B cell (primary cell): Measurements from ENCODE around the gene DLX2. TPM values are rescaled to one million over a fixed set of nuclear protein-coding genes. Genes with fewer than 3 reads are reported as not detected.
"Not testable (repeated sequence)": the region's sequence is repeated elsewhere in the genome, so short reads cannot be mapped to it uniquely, and the experiment has no call there.

ENCODE experiments used
- ATAC-seq: fragments of 200-7000 bp; cut with Tn5 transposase; one replicate; pipeline ENCODE4 v1.10.0; 2021; ENCODE audit warnings: low read depth, mild to moderate bottlenecking, moderate number of reproducible peaks, moderate library complexity
- CTCF ChIA-PET: fragments of 350-600 bp; sonication (Branson Sonifier 250); formaldehyde crosslinking; loops from one replicate; lab custom pipeline; 2021; ENCODE audit warnings: antibody characterized with exemption, inconsistent platforms; lab: Charles Lee
- POLR2A ChIA-PET: fragments of 350-600 bp; sonication (Branson Sonifier 250); formaldehyde crosslinking; loops from one replicate; lab custom pipeline; 2021; ENCODE audit warnings: antibody characterized with exemption; lab: Charles Lee
- DNase-seq: peaks from one replicate; pipeline ENCODE4 v3.0.0; 2013
- H2AFZ ChIP-seq: 2 replicates; pipeline ENCODE4 v1.6.1; 2012; ENCODE audit warnings: mild to moderate bottlenecking, low read depth, low read length; ENCODE audit not compliant: insufficient read depth, poor library complexity, severe bottlenecking
- H3K27ac ChIP-seq, 2 donors: 1 replicate in 1 of 2; 2 replicates in 1 of 2; pipeline ENCODE4 v1.5.1; 2012 to 2013; ENCODE audit warnings: low read length in 2 of 2, mild to moderate bottlenecking in 2 of 2, moderate library complexity in 1 of 2
- H3K27me3 ChIP-seq, 4 experiments: fragments of 200-600 bp in 1 of 4; sonication (generic) in 1 of 4; replicated peaks in 1 of 4; 1 replicate in 2 of 4; 2 replicates in 2 of 4; pipeline versions ENCODE4 v1.6.1 to v1.7.0; 2013 to 2016; ENCODE audit warnings: low read length in 3 of 4, mild to moderate bottlenecking in 2 of 4, mixed read lengths in 1 of 4, moderate library complexity in 1 of 4; ENCODE audit not compliant: insufficient read depth in 4 of 4, control insufficient read depth in 3 of 4; ENCODE audit errors: control extremely low read depth in 1 of 4
- H3K36me3 ChIP-seq, 2 experiments: replicated peaks in 1 of 2; 1 replicate in 1 of 2; 2 replicates in 1 of 2; pipeline versions ENCODE4 v1.6.1 to v1.7.1; 2013; ENCODE audit warnings: low read length in 1 of 2; ENCODE audit not compliant: insufficient read depth in 2 of 2, control insufficient read depth in 1 of 2; ENCODE audit errors: control extremely low read depth in 1 of 2, extremely low read depth in 1 of 2
- H3K4me1 ChIP-seq, 2 donors: fragments of 200-600 bp in 1 of 2; sonication (generic) in 1 of 2; 1 replicate in 1 of 2; 2 replicates in 1 of 2; pipeline versions ENCODE4 v1.5.1 to v1.6.1; 2013 to 2017; ENCODE audit warnings: low read length in 2 of 2; ENCODE audit not compliant: control insufficient read depth in 2 of 2, insufficient read depth in 2 of 2
- H3K4me2 ChIP-seq: replicated peaks from 2 replicates; pipeline ENCODE3; 2012; ENCODE audit warnings: mild to moderate bottlenecking, low read depth, low read length; ENCODE audit not compliant: poor library complexity, severe bottlenecking
- H3K4me3 ChIP-seq, 5 experiments: fragments of 200-600 bp in 1 of 5; sonication (generic) in 1 of 5; 1 replicate in 3 of 5; 2 replicates in 2 of 5; pipeline versions ENCODE4 v1.5.1 to v1.7.0; 2011 to 2016; ENCODE audit warnings: low read length in 4 of 5, mild to moderate bottlenecking in 4 of 5, low read depth in 2 of 5, control low read depth in 1 of 5, moderate library complexity in 1 of 5; ENCODE audit not compliant: insufficient read depth in 1 of 5; ENCODE audit errors: control extremely low read depth in 1 of 5, extremely low read depth in 1 of 5
- H3K79me2 ChIP-seq: fragments of 200-600 bp; sonication (generic); one replicate; pipeline ENCODE4 v1.6.0; 2016; ENCODE audit warnings: low read length; ENCODE audit not compliant: control insufficient read depth, insufficient read depth
- H3K9ac ChIP-seq: fragments of 200-600 bp; sonication (generic); 2 replicates; pipeline ENCODE4 v1.6.1; 2017; ENCODE audit warnings: mild to moderate bottlenecking, low read length, moderate library complexity
- H3K9me3 ChIP-seq, 3 donors: one replicate each; pipeline versions ENCODE4 v1.6.1 to v1.7.1; 2013; ENCODE audit warnings: low read length in 2 of 3; ENCODE audit not compliant: control insufficient read depth in 2 of 3, insufficient read depth in 1 of 3; ENCODE audit errors: control extremely low read depth in 1 of 3
- H4K20me1 ChIP-seq: 2 replicates; pipeline ENCODE4 v1.6.0; 2012; ENCODE audit warnings: mild to moderate bottlenecking, low read length; ENCODE audit not compliant: insufficient read depth, control insufficient read depth, poor library complexity, severe bottlenecking
- H3K27ac Mint-ChIP-seq: one replicate; pipeline ENCODE4 v1.8.0; 2021; ENCODE audit warnings: mixed read lengths
- H3K27me3 Mint-ChIP-seq: one replicate; pipeline ENCODE4 v1.8.0; 2021; ENCODE audit warnings: mixed read lengths
- H3K4me1 Mint-ChIP-seq: one replicate; pipeline ENCODE4 v1.8.0; 2021; ENCODE audit warnings: mixed read lengths
- H3K4me3 Mint-ChIP-seq: one replicate; pipeline ENCODE4 v1.8.0; 2021; ENCODE audit warnings: mixed read lengths
- H3K9me3 Mint-ChIP-seq: one replicate; pipeline ENCODE4 v1.8.0; 2022; ENCODE audit warnings: mixed read lengths; ENCODE audit not compliant: insufficient read depth
- EZH2 ChIP-seq: IDR thresholded peaks from 2 replicates; pipeline ENCODE4 v1.6.1; 2012; ENCODE audit warnings: borderline replicate concordance, low read depth, mild to moderate bottlenecking, moderate library complexity, low read length; ENCODE audit not compliant: insufficient read depth, poor library complexity, severe bottlenecking
- WGBS: methylation state at CpG from one replicate; pipeline ENCODE4 v1.1.5; 2013; ENCODE audit warnings: missing lambda C conversion rate; ENCODE audit not compliant: insufficient coverage; 5-methylcytosine and 5-hydroxymethylcytosine counted together
- intact Hi-C: fragments of 100-400 bp; cut with micrococcal nuclease; formaldehyde crosslinking; loops from one replicate; pipeline ENCODE4 v1.10.0; 2022
- polyA plus RNA-seq: library from polyadenylated mRNA; depleted of rRNA; stranded (reverse); fragments of >200 nt; gene quantifications from 2 replicates; pipeline ENCODE4 v1.2.3, GENCODE V29; 2012
- total RNA-seq, 2 donors: library from RNA; stranded (reverse); fragments of 120-200 nt in 1 of 2; gene quantifications; 1 replicate in 1 of 2; 2 replicates in 1 of 2; pipeline versions ENCODE4 v1.2.3 to v1.2.4, GENCODE V29; 2013 to 2022
- TF ChIP-seq, protein P1 (sequence below): fragments of 200-600 bp; IDR thresholded peaks from one replicate; pipeline ENCODE4 v1.8.0; 2022; ENCODE audit warnings: antibody characterized with exemption, mild to moderate bottlenecking

The DLX2 gene
- total and polyA plus RNA-seq, 2 donors (not counting 1 experiment from before 2014, with no cell fraction given) = 0.13 to 0.52 TPM

DNA sequence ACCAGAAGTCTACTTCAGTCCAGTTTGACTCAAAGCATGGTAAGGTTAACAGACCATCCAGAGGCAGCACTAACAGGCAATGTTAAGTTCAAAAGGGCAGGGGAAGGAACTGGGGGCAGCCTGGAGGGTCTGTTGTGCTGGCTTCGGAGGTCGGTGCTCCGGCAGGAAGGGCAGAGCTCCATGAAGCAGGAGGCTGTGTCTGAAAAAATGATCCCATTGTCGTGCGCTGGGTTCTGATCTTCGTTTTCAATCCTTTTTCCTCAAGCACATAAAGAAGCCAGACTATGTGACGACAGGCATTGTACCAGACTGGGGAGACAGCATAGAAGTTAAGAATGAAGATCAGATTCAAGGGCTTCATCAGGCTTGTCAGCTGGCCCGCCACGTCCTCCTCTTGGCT, 39.3 kb downstream of the DLX2 start:
- Histone ChIP-seq H3K9ac (no peak overlapping the region), H3K4me2 (no peak overlapping the region), H3K79me2 (no peaks in the 10 kb centered on the region), H3K4me1 (no peaks in the 10 kb centered on the region), H3K4me3 (no peak overlapping the region), H3K36me3 (peaks cover 0 to 5% of the 10 kb centered on the region in 2 experiments), H4K20me1 (no peaks in the 10 kb centered on the region), H3K9me3 (no peaks in the 10 kb centered on the region), H3K27me3 (no peaks in the 10 kb centered on the region), H2AFZ (no peak overlapping the region), H3K27ac (no peak overlapping the region)
- intact Hi-C loops = no loop called here
- Mint-ChIP-seq H3K27me3 (no peaks in the 10 kb centered on the region), H3K9me3 (no peaks in the 10 kb centered on the region), H3K4me3 (no peak overlapping the region), H3K27ac (no peak overlapping the region), H3K4me1 (no peaks in the 10 kb centered on the region)
- ATAC-seq = no peak
- no peak for TF ChIP-seq EZH2
- TF ChIP-seq, protein P1, sequence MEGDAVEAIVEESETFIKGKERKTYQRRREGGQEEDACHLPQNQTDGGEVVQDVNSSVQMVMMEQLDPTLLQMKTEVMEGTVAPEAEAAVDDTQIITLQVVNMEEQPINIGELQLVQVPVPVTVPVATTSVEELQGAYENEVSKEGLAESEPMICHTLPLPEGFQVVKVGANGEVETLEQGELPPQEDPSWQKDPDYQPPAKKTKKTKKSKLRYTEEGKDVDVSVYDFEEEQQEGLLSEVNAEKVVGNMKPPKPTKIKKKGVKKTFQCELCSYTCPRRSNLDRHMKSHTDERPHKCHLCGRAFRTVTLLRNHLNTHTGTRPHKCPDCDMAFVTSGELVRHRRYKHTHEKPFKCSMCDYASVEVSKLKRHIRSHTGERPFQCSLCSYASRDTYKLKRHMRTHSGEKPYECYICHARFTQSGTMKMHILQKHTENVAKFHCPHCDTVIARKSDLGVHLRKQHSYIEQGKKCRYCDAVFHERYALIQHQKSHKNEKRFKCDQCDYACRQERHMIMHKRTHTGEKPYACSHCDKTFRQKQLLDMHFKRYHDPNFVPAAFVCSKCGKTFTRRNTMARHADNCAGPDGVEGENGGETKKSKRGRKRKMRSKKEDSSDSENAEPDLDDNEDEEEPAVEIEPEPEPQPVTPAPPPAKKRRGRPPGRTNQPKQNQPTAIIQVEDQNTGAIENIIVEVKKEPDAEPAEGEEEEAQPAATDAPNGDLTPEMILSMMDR = no peak
- 100% methylated on average over 7 of the region's 9 CpGs for WGBS
- DNase-seq = no peak
- CTCF ChIA-PET = no interaction called here
- POLR2A ChIA-PET = no interaction called here

DNA sequence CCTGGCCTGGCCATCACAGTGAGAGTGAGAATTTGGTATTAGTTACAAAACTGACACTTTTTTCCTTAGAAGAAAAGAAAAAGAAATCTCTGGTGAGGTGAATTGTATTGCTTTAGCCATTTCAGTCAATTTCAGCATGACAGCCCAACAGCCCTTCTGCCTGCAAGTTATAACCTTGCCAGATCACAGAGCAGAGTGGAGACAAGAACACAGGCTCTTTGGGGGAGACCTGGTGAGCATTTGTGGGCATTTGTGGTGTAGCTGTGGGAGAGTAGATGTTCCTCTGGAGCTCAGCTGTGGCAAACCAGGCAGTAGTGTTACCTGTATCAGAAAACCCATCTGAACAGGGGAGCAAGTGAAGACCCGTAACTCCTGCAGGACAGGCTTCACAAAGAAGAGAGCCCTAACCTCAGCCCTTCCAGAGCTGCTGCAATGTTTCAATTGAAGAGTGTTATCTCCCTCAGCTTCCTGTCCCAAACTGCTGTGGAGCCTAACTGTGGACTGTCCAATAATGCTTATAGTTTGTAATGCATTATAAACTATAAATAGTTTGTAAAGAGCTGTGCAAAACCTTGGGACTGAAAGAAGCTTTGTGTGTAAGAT, 40.2 kb downstream of the DLX2 start:
- H3K27ac ChIP-seq = no peak overlapping the region
- no CpG with 5 or more reads among the region's 1 CpG for WGBS
- Mint-ChIP-seq H3K27me3 (no peaks in the 10 kb centered on the region), H3K27ac (no peak overlapping the region), H3K4me1 (no peaks in the 10 kb centered on the region), H3K9me3 (no peaks in the 10 kb centered on the region), H3K4me3 (no peak overlapping the region)
- peaks cover 0 to 5% of the 10 kb centered on the region in 2 experiments for H3K36me3 ChIP-seq
- POLR2A ChIA-PET = no interaction called here
- no peaks in the 10 kb centered on the region for H4K20me1 ChIP-seq
- no peak overlapping the region for H2AFZ ChIP-seq
- DNase-seq (no peak), ATAC-seq (no peak)
- no peak overlapping the region for H3K4me2 ChIP-seq
- intact Hi-C loops = no loop called here
- no peaks in the 10 kb centered on the region for H3K4me1 ChIP-seq
- H3K9ac ChIP-seq = no peak overlapping the region
- TF ChIP-seq, protein P1 = no peak
- TF ChIP-seq EZH2 = no peak
- no peak overlapping the region for H3K4me3 ChIP-seq
- H3K79me2 ChIP-seq = no peaks in the 10 kb centered on the region
- H3K9me3 ChIP-seq = no peaks in the 10 kb centered on the region
- CTCF ChIA-PET = no interaction called here
- no peaks in the 10 kb centered on the region for H3K27me3 ChIP-seq

DNA sequence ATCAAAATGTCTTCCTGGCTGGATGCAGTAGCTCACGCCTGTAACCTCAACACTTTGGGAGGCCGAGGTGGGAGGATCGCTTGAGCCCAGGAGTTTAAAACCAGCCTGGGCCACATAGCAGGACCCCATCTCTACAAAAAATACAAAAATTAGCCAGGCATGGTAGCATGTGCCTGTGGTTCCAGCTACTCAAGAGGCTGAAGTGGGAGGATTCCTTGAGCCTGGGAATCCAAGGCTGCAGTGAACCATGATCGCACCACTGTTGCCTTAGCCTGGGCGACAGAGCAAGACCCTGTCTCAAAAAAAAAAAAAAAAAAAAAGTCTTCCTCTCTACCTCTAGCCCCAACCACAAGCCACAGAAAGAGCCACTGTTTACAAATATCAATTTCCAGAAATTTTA, 42.6 kb downstream of the DLX2 start:
- H4K20me1 ChIP-seq, H3K9ac ChIP-seq, ATAC-seq, H3K4me1 ChIP-seq, H3K9me3 ChIP-seq, H3K9me3 Mint-ChIP-seq, H3K4me3 ChIP-seq, POLR2A ChIA-PET, H3K27ac Mint-ChIP-seq, H3K27me3 ChIP-seq, H2AFZ ChIP-seq, H3K4me2 ChIP-seq, H3K4me1 Mint-ChIP-seq, H3K27ac ChIP-seq, H3K36me3 ChIP-seq, H3K27me3 Mint-ChIP-seq, H3K4me3 Mint-ChIP-seq, H3K79me2 ChIP-seq, DNase-seq, intact Hi-C loops: not testable (repeated sequence)
- CTCF ChIA-PET = interaction anchor here (0.7 kb wide), 1 partner anchor 863 kb away, joined by 4 read pairs; no protein-coding TSS in a partner anchor
- WGBS = 100% methylated on average over 3 of the region's 5 CpGs
